Measurements from ENCODE around the gene ADGRL3. TPM values are rescaled to one million over a fixed set of nuclear protein-coding genes. Genes with fewer than 3 reads are reported as not detected.

ADGRL3 gene
- total and polyA plus RNA-seq, 7 donors, result 0.06 to 2.8 (median 0.42) TPM

- ATAC-seq (no peak), DNase-seq (no peak)
- 88 to 95% (median 89%) methylated on average over 6 of the region's 6 CpGs for WGBS, 3 donors
- H3K36me3 ChIP-seq (ENCODE audit: insufficient read depth in 1 of 2, low read depth in 1 of 2), result no peaks in the 10 kb centered on the region
- H3K27ac ChIP-seq, result no peak overlapping the region
- no peaks in the 10 kb centered on the region for H3K27me3 ChIP-seq (ENCODE audit: insufficient read depth in 3 of 3, low read length in 2 of 3)
- no peaks in the 10 kb centered on the region for H3K9me3 ChIP-seq
- TF ChIP-seq CTCF (IDR thresholded peaks at IDR 0.05), result no peak
- no peak overlapping the region for H3K4me3 ChIP-seq
- intact Hi-C loops (cut with DNase I), result no loop called here
- no peaks in the 10 kb centered on the region for H3K4me1 ChIP-seq
Observed at GRCh38 chr4:61493470-61493869, 293.3 kb downstream of the ADGRL3 start.

- ATAC-seq (no peak), DNase-seq (no peak)
- Histone ChIP-seq H3K4me3 (no peak overlapping the region), H3K27ac (no peak overlapping the region), H3K27me3 (ENCODE audit: insufficient read depth in 3 of 3, low read length in 2 of 3) (no peaks in the 10 kb centered on the region), H3K9me3 (no peaks in the 10 kb centered on the region), H3K4me1 (no peaks in the 10 kb centered on the region), H3K36me3 (ENCODE audit: insufficient read depth in 1 of 2, low read depth in 1 of 2) (no peaks in the 10 kb centered on the region)
- no peak for TF ChIP-seq CTCF (IDR thresholded peaks at IDR 0.05)
- intact Hi-C loops (cut with DNase I), result no loop called here
Observed at GRCh38 chr4:61500883-61501282, 300.8 kb downstream of the ADGRL3 start.

- Histone ChIP-seq H3K4me3 (no peak overlapping the region), H3K9me3 (no peaks in the 10 kb centered on the region), H3K36me3 (ENCODE audit: insufficient read depth in 1 of 2, low read depth in 1 of 2) (no peaks in the 10 kb centered on the region), H3K27me3 (ENCODE audit: insufficient read depth in 3 of 3, low read length in 2 of 3) (no peaks in the 10 kb centered on the region), H3K4me1 (no peaks in the 10 kb centered on the region), H3K27ac (no peak overlapping the region)
- DNase-seq, result no peak
- intact Hi-C loops (cut with DNase I), result no loop called here
- TF ChIP-seq CTCF (IDR thresholded peaks at IDR 0.05), result no peak
- ATAC-seq, result no peak
- WGBS, 3 donors, result 69 to 80% (median 73%) methylated on average over 1 of the region's 1 CpG
Observed at GRCh38 chr4:61501812-61502211, 301.7 kb downstream of the ADGRL3 start.

GRCh38 chr4:61505773-61506685, 305.9 kb downstream of the ADGRL3 start:
- H3K4me1 ChIP-seq, result no peaks in the 10 kb centered on the region
- no peak for TF ChIP-seq CTCF (IDR thresholded peaks at IDR 0.05)
- peaks cover 4% of the 10 kb centered on the region for H3K9me3 ChIP-seq
- WGBS, 3 donors, result 47 to 71% (median 54%) methylated on average over 2 of the region's 2 CpGs
- no peaks in the 10 kb centered on the region for H3K27me3 ChIP-seq (ENCODE audit: insufficient read depth in 3 of 3, low read length in 2 of 3)
- ATAC-seq (no peak), DNase-seq (no peak)
- no peak overlapping the region for H3K4me3 ChIP-seq
- intact Hi-C loops (cut with DNase I), result no loop called here
- no peaks in the 10 kb centered on the region for H3K36me3 ChIP-seq (ENCODE audit: insufficient read depth in 1 of 2, low read depth in 1 of 2)
- no peak overlapping the region for H3K27ac ChIP-seq

Data from psoas muscle (tissue), 8 donors.